Progenitor cell of endocrine pancreas (in vitro differentiated cells): Measurements from ENCODE around the gene NUDT14. TPM values are rescaled to one million over a fixed set of nuclear protein-coding genes. Genes with fewer than 3 reads are reported as not detected.
A peak's percentile ranks its signal among the peaks of the same experiment; 100 is the strongest.

Experiments
- DNase-seq: peaks from one replicate; pipeline ENCODE4 v3.0.0; 2021; ENCODE audit warnings: low spot score; ENCODE audit not compliant: unreplicated experiment
- H3K27ac Mint-ChIP-seq: 2 replicates; pipeline ENCODE4 v1.8.0; 2021; ENCODE audit warnings: mild to moderate bottlenecking, moderate library complexity, mixed read lengths
- H3K27me3 Mint-ChIP-seq: 2 replicates; pipeline ENCODE4 v1.8.0; 2021; ENCODE audit warnings: mixed read lengths
- H3K36me3 Mint-ChIP-seq: 2 replicates; pipeline ENCODE4 v1.8.0; 2022; ENCODE audit warnings: mixed read lengths; ENCODE audit not compliant: insufficient read depth
- H3K4me1 Mint-ChIP-seq: 2 replicates; pipeline ENCODE4 v1.8.0; 2021; ENCODE audit warnings: low read depth, mixed read lengths
- H3K4me3 Mint-ChIP-seq: 2 replicates; pipeline ENCODE4 v1.8.0; 2021; ENCODE audit warnings: low read depth, mild to moderate bottlenecking, moderate library complexity, mixed read lengths
- H3K9me3 Mint-ChIP-seq: 2 replicates; pipeline ENCODE4 v1.8.0; 2021; ENCODE audit warnings: low read depth, mixed read lengths
- total RNA-seq: library from RNA; stranded (reverse); gene quantifications from 2 replicates; pipeline ENCODE4 v1.2.1, GENCODE V29; 2021
- TF ChIP-seq, protein P1 (sequence below): fragments of 200-600 bp; sonication (generic); IDR thresholded peaks from one replicate; pipeline ENCODE4 v1.5.0; 2021; ENCODE audit warnings: antibody characterized with exemption, mild to moderate bottlenecking; ENCODE audit not compliant: unreplicated experiment

The NUDT14 gene
- total RNA-seq, 1 donor from 2014 or later = 66.6 TPM

- no peak for DNase-seq
- TF ChIP-seq, protein P1, sequence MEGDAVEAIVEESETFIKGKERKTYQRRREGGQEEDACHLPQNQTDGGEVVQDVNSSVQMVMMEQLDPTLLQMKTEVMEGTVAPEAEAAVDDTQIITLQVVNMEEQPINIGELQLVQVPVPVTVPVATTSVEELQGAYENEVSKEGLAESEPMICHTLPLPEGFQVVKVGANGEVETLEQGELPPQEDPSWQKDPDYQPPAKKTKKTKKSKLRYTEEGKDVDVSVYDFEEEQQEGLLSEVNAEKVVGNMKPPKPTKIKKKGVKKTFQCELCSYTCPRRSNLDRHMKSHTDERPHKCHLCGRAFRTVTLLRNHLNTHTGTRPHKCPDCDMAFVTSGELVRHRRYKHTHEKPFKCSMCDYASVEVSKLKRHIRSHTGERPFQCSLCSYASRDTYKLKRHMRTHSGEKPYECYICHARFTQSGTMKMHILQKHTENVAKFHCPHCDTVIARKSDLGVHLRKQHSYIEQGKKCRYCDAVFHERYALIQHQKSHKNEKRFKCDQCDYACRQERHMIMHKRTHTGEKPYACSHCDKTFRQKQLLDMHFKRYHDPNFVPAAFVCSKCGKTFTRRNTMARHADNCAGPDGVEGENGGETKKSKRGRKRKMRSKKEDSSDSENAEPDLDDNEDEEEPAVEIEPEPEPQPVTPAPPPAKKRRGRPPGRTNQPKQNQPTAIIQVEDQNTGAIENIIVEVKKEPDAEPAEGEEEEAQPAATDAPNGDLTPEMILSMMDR = no peak
- no peaks in the 10 kb centered on the region for H3K9me3 Mint-ChIP-seq
- H3K4me3 Mint-ChIP-seq = no peak overlapping the region
- no peaks in the 10 kb centered on the region for H3K27me3 Mint-ChIP-seq
- peaks cover 5% of the 10 kb centered on the region for H3K36me3 Mint-ChIP-seq
- no peaks in the 10 kb centered on the region for H3K4me1 Mint-ChIP-seq
- no peak overlapping the region for H3K27ac Mint-ChIP-seq
These were observed 35.6 kb upstream of the NUDT14 start for GRCh38 chr14:105216490-105217247.

- TF ChIP-seq, protein P1 = no peak
- DNase-seq = no peak
- Mint-ChIP-seq H3K4me3 (no peak overlapping the region), H3K9me3 (no peaks in the 10 kb centered on the region), H3K4me1 (no peaks in the 10 kb centered on the region), H3K36me3 (peaks cover 5% of the 10 kb centered on the region), H3K27me3 (no peaks in the 10 kb centered on the region), H3K27ac (no peak overlapping the region)
These were observed 34.5 kb upstream of the NUDT14 start for GRCh38 chr14:105215602-105216001.

GRCh38 chr14:105214324-105214915, 33.3 kb upstream of the NUDT14 start:
- no peaks in the 10 kb centered on the region for H3K9me3 Mint-ChIP-seq

DNA sequence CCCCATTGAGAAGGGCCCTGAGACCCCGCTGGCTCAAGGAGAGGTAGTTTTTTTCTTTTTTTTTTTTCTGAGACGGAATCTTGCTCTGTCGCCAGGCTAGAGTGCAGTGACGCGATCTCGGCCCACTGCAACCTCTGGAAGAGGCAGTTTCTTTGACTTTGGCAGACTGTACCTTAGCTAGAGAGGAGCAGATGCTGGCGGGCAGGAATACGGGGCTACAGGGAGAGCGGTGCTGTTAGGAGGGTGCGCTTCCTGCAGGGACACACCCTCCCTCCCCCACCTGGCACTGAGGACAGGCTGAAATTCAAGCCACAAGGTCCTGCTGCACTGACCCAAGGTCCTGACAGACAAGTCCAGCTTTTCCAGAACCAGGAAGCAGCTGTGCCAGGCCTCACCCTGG, 32.2 kb upstream of the NUDT14 start:
- H3K27ac Mint-ChIP-seq = peak overlapping the region; percentile 29
- H3K4me3 Mint-ChIP-seq = no peak overlapping the region
- H3K36me3 Mint-ChIP-seq = peaks cover 4% of the 10 kb centered on the region
- DNase-seq = no peak
- no peaks in the 10 kb centered on the region for H3K9me3 Mint-ChIP-seq
- no peaks in the 10 kb centered on the region for H3K27me3 Mint-ChIP-seq
- H3K4me1 Mint-ChIP-seq = no peaks in the 10 kb centered on the region
- TF ChIP-seq, protein P1 = no peak

More at GRCh38 chr14:105214324-105214915, 33.3 kb upstream of the NUDT14 start:
- TF ChIP-seq, protein P1 = no peak
- H3K36me3 Mint-ChIP-seq = peaks cover 5% of the 10 kb centered on the region
- no peak overlapping the region for H3K27ac Mint-ChIP-seq
- H3K27me3 Mint-ChIP-seq = no peaks in the 10 kb centered on the region
- no peak for DNase-seq
- H3K4me1 Mint-ChIP-seq = no peaks in the 10 kb centered on the region
- no peak overlapping the region for H3K4me3 Mint-ChIP-seq

- H3K27me3 Mint-ChIP-seq = no peaks in the 10 kb centered on the region
- no peaks in the 10 kb centered on the region for H3K4me1 Mint-ChIP-seq
- TF ChIP-seq, protein P1 = no peak
- H3K9me3 Mint-ChIP-seq = no peaks in the 10 kb centered on the region
- H3K27ac Mint-ChIP-seq = no peak overlapping the region
- H3K36me3 Mint-ChIP-seq = peaks cover 4% of the 10 kb centered on the region
- H3K4me3 Mint-ChIP-seq = no peak overlapping the region
- DNase-seq = no peak
These were observed 31.6 kb upstream of the NUDT14 start for GRCh38 chr14:105212541-105213300.
